Adipose tissue (tissue), 3 donors: ENCODE measurements around the gene NSMF. TPM values are rescaled to one million over a fixed set of nuclear protein-coding genes. Genes with fewer than 3 reads are reported as not detected.

Experiments
- polyA plus RNA-seq, 3 donors: library from polyadenylated mRNA; stranded (reverse); fragments of 200-250 nt; gene quantifications; one replicate each; pipeline ENCODE4 v1.2.3, GENCODE V29; 2013
- donor health status: healthy with polysubstance abuse.
- donor health status: Bipolar disorder and iron deficiency.
- donor health status: healthy.

Gene NSMF
- polyA plus RNA-seq, 3 donors = 38.2 to 39.5 (median 39.4) TPM

Other genes starting within 250 kb of the NSMF start
- 1 to 10 TPM; 2.8 to 4.0 (median 3.5) TPM for gene RNF208, start 237.1 kb downstream of the NSMF start, polyA plus RNA-seq
- gene CYSRT1, start 234.2 kb downstream of the NSMF start, polyA plus RNA-seq = under 1 TPM in 2 of 3 donors, not detected in 1; 0.20 to 0.88 TPM
- gene RNF224, start 231.8 kb downstream of the NSMF start, polyA plus RNA-seq = under 1 TPM in 1 of 3 donors, not detected in 2; 0.18 TPM
- under 1 TPM in 2 of 3 donors, not detected in 1; 0.04 to 0.06 TPM for gene SLC34A3, start 228.4 kb downstream of the NSMF start, polyA plus RNA-seq
- 100 to 1,000 TPM in 2 of 3 donors, 10 to 100 TPM in 1; 88.8 to 317 (median 145) TPM for gene TUBB4B, start 218.0 kb downstream of the NSMF start, polyA plus RNA-seq
- under 1 TPM in 1 of 3 donors, not detected in 2; 0.16 TPM for gene STPG3, start 208.0 kb downstream of the NSMF start, polyA plus RNA-seq
- gene NELFB, start 204.0 kb downstream of the NSMF start, polyA plus RNA-seq = 10 to 100 TPM; 36.1 to 38.9 (median 37.9) TPM
- 1 to 10 TPM; 2.1 to 5.8 (median 5.5) TPM for gene TOR4A, start 181.6 kb downstream of the NSMF start, polyA plus RNA-seq
- 1 to 10 TPM; 2.3 to 5.9 (median 3.8) TPM for gene NRARP, start 157.1 kb downstream of the NSMF start, polyA plus RNA-seq
- 10 to 100 TPM in 2 of 3 donors, 1 to 10 TPM in 1; 7.6 to 38.5 (median 14.0) TPM for gene EXD3, start 36.2 kb downstream of the NSMF start, polyA plus RNA-seq
- 1 to 10 TPM; 2.0 to 6.8 (median 3.1) TPM for gene NOXA1, start 35.9 kb downstream of the NSMF start, polyA plus RNA-seq
- gene ENTPD8, start 18.0 kb downstream of the NSMF start, polyA plus RNA-seq = 1 to 10 TPM in 1 of 3 donors, under 1 TPM in 1, not detected in 1; 0.66 to 1.1 TPM
- 10 to 100 TPM in 2 of 3 donors, 1 to 10 TPM in 1; 6.8 to 23.4 (median 22.3) TPM for gene PNPLA7, start 91.1 kb upstream of the NSMF start, polyA plus RNA-seq
- 100 to 1,000 TPM in 1 of 3 donors, 10 to 100 TPM in 2; 37.2 to 155 (median 68.7) TPM for gene MRPL41, start 92.5 kb upstream of the NSMF start, polyA plus RNA-seq
- 10 to 100 TPM; 12.8 to 33.4 (median 19.2) TPM for gene DPH7, start 119.6 kb upstream of the NSMF start, polyA plus RNA-seq
- 10 to 100 TPM in 2 of 3 donors, 1 to 10 TPM in 1; 7.6 to 13.7 (median 12.9) TPM for gene ZMYND19, start 131.2 kb upstream of the NSMF start, polyA plus RNA-seq
- gene ARRDC1, start 146.4 kb upstream of the NSMF start, polyA plus RNA-seq = 10 to 100 TPM; 37.1 to 87.6 (median 39.7) TPM
- gene EHMT1, start 159.7 kb upstream of the NSMF start, polyA plus RNA-seq = 10 to 100 TPM; 19.7 to 42.1 (median 40.3) TPM